GM21526 (cell line): ENCODE measurements around the gene F13A1.
A peak's percentile ranks its signal among the peaks of the same experiment; 100 is the strongest.

Source experiments
- ATAC-seq: cut with Tn5 transposase; IDR thresholded peaks from one replicate; pipeline ENCODE4 v1.9.1; 2021; ENCODE audit warnings: moderate library complexity; ENCODE audit not compliant: unreplicated experiment, low FRiP score

F13A1 gene

DNA sequence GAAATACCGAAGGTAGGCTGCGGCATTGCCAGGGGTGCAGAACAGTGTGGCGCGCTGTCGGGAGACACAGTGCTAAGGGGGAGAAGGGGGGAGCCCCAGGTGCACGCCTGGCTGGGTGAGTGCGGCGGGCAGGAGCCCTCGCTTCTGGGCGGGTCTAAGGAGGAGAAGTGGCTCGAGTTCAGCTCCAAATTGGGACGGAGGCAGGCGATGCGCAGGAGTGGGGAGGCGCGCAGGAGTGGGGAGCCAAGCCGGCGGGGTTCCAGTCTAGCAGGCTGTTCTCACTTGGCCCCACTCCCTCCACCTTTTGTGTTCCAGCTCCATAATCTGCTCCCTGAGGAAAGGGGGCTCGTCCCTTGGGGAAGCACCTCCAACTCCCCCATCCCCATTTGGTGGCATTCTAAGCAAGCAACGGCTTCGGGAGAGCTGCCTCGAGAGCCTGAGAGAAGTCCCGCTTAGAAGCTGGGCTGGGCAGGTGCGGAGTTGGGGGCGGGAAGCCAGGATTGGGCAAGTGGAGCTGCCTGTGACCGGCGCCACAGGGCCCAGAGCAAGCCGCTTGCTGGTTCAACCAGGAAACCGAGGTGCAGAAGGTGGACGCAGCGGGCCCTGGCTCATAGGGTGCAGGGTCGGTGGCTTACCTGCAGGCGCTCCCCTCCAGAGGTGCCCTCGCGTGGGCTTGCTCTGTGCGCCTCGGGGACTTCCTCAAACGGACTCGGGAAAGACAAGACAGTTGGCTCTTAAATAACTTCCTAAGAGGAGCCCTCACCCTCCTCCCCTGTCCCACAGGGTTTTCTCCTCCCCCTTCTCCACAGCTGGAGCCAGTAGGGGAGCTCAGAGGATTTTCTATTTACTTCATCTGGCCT is at the start of gene F13A1:
Gene F13A1, minus strand, starts transcription at position 711 of the 860 bp plus-strand sequence. CDS start 1,998 bp downstream, outside the sequence.
- ATAC-seq = no peak

DNA sequence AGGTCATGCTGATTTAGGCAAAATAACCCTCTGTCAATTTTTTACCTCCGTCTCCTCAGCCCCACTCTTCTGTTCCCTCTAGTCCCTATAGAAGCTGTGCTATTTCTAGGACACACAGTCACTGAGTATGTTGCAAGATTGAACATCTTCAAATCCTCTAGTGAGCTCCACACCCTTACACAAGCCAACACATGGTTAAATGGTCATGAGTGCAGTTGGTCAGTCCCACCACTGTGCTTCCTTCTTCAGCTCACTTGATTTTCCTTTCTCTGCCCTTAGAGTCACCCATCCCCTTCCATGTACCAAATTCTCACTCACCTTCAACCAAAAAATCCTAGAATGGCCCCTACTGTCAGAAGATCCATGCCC is 48.2 kb upstream of the F13A1 start:
- ATAC-seq = no peak

DNA sequence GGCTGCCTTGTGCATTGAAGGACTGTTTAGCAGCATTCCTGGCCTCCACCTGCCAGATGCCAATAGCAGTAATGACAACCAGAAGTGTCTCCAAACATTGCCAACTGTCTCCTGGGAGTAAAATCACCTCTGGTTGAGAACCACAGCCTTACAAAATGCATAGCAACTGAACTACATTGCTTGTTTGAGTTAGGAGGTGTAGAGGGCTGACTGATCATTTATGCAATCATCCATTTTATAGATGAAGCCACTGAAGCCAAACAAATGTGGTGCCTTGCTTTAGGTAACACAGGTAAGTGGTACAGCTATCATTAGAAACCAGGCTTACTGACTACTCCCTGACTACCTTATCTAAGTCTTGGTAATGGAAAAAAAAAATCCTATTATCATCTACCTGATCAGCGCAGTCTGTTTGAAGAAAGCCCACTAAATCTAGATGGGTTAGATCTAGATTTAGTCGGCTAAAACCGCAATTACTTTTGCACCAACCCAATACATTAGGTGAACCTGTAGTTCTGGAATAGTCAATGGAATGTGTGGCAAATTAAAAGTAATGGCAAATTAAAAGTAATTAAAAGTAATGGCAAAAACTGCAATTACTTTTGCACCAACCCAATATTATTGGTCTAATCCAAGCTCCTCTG is 47.7 kb upstream of the F13A1 start:
- ATAC-seq = no peak

DNA sequence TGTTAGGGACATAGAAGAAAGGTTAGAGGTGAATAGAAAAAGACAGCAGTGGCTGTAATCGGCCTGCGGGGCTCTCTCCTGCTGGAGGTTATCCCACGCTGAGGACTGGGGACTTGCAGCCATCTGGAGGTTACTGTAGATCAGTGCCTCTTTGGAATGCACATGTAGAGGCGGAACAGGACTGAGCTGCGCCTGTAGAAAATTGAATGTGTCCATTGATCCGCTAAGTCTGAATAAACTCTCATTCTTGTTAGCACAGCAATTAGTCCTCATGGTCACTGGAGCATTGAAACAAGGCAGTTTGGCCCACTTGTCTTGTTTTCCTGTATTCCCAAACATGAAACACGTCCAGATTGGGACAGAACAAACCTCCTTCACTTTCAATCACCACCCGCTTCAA is 46.3 kb upstream of the F13A1 start:
- no peak for ATAC-seq

DNA sequence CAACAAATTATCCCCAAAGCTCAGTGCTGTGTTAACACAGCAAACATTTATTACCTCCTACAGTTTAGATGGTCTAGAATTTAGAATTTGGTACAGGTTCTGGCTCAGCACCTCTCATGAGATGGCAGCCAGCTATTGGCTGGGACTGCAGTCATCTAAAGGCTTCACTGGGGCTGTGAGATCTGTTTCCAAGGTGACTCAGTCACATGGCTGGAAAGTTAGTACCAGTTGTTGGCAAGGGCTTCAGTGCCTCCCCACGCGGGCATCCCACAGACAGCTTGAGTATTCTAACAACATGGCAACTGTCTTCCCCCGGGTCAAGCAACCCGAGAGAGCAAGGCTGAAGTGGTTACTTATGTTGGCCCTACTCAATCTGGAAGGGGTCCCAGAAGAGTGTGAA is 44.8 kb upstream of the F13A1 start:
- ATAC-seq = no peak

DNA sequence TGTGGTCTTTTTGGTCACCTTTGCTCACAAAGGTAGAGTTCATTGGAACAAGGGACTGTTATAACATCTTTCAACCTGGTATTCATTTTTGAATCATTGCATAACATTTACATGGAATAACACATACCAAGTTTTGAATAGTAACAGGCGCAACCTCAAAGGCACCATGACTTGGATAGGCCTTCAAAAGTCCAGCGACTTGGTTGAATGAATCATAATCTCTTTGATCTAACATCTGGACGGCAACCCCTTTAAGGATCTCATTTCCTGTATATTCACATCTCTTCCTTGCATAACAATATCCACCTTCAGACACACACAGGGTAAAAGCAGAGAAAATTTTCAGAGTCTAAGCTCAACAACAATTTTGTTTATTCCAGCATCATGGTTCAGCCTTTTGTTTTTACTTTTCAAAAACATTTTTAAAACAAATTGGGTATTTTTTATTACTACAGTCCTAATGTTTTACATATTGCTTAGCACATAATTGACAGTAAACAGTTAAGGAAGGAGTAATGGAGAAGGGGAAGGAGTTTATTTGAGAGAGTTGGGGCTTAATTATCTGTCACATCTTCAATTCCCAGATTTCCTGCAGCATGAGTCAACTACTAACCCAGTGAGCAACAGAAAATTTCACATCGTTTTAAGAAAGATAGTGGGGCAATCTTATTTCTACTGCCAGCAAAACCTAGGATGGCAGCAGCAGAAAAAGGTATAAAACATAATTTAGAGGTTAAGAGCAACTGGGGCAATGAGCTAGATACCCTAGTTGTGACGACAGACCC is 41.8 kb upstream of the F13A1 start:
- no peak for ATAC-seq

DNA sequence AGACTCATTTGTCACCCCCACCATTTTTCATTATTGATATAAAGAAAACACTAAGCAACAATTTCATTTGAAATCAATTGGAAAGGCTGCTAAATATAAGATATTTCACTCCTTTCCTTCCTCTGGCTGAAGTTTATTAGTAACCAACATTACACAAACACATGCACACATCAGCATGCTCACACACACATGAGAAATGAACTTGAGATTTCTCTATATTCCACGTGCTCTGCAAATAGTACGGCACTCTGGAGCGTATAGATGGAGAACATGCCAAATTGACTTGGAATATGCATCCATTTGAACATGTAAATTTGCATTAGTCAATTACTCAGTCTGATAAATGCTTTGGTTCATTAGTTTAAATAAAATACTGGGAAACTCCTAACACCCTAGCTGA is 37.1 kb upstream of the F13A1 start:
- ATAC-seq = no peak

DNA sequence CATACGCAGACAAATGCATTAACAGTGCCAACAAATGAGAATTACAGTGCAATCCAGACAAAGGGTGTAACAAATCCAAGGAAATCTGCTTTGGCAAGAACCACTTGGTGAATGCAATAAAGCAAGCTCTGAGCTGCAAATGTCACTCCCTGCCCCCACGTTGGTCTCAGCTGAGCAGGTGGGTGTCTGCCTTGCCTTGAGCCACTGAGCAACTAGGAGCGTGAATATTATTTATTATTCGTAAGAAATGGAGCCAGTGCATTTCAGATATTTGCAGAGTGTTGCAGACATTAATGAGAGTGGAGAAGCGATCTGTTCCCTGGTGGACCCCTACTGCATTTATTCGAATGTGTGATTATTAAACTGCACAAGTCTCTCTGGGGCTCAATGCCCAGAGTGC is 36.6 kb upstream of the F13A1 start:
- no peak for ATAC-seq

DNA sequence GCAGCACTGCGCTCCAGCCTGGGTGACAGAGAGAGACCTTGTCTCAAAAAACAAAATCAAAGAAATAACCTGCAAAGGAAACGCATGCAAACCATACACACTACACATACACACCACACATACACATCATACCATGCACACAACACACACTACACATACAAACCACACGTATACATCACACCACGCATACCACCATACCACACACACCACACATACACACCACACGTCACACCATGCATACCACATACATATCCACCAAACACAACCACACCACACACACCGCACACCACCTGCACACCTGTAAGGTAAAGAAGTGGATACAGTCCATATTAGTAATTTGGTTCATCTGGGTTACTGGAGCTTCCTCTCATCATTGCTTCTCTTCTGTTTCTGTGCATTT is 32.3 kb upstream of the F13A1 start:
- no peak for ATAC-seq

DNA sequence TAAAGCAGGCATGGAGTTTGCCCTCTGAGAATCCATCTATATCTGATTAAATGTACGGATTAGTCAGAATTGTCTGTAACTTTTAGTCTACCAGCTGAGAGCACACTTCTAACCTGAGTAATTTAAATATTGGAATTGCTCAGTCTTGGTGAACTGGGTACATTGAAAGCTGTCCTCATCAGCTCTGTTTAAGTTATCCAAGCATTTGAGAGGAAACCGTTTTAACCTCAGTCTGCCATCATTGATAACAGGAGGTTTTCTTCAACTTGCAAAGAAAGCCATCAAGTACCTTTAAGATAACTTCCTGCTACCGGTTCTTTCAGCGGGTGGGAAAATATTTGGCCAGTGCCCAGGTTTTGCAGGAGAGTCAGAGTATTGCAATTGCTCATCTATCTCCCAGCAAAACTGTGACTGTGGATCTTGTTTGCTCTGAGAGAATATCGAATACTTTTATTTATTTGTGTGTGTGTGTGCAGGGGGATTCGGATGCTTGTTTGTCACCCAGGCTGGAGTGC is 31.1 kb upstream of the F13A1 start:
- no peak for ATAC-seq

DNA sequence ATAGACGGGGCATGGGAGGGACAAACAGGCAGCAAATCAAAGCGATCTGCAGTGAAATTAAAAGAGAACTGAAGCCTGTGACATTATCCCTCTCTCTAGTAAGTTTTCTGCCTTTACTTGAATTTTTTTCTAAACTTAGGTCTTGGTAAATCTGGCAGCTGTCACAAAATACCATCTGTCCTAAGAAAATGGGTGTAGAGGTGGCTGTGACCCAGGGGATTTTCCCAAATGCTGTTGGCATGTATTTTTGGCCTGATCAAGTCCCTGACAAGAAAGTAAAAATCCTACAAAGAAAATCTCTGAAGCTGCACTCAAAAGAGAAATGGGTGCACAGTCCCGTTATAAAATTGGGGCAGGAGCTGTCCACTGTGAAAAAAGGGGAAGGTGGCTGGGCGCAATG is 30.2 kb upstream of the F13A1 start:
- no peak for ATAC-seq

DNA sequence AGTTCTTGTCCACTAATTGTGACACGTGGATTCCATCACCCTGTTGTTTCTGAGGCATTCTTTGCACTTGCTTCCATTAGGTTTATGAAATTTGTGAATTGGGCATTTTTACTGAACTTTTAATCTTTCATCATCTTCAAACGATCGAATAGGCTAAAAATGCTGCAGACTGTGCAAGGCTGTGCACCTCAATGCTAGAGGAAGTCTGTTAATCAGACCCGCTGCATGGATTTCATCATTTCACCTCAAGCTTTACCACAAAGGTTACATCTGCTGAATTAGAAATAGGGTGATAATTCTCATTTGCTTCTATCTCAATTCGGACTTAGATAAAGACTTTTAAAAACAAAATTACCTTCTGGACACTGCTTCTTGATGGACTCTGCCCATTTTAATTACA is 27.8 kb upstream of the F13A1 start:
- no peak for ATAC-seq

DNA sequence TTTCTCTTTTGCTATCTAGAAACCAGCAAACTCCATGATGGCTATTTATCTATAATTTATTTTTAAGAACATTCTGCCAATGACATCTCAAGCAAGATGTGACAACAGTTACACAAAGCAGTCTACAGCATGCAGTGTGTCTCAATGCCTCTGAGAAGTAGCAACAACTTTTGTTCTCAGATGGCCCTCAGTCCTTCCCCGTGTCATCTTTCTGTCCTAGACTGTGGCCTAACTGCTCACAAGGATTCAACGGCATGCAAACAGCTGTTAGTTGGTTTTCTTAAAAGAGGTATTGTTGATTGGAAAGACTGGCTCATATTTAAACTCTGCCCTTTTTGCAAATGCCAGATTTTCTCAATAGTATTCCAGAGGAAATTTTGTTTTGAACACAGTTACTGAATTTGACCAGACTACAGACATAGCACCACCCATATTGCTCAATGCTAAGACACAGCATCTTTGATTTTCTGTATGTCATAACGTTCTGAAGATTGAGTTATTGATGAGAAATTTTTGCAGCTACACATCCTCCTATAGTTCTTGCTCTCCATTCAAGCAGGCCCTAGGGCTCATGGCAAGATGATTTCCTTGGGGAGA is 26.1 kb upstream of the F13A1 start:
- ATAC-seq = no peak

DNA sequence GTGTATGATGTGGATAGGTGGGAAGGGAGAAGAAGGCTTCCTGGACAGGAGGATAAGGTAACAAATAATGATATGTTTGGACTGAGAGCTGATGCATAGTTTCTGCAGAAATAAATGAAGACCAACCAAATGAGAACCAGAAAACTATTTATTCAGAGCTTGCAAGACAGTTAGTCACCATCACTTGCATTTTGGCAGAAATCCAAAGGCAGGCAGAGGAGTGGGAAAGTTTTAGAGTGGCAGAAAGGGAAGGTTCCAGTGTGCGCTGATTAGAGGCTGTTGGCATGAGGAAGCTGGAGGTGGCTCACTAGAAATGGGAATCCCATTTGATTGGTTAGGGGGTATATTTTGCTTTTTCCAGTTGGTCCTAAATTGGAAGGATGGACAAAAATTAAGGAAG is 13.0 kb upstream of the F13A1 start:
- ATAC-seq = no peak

DNA sequence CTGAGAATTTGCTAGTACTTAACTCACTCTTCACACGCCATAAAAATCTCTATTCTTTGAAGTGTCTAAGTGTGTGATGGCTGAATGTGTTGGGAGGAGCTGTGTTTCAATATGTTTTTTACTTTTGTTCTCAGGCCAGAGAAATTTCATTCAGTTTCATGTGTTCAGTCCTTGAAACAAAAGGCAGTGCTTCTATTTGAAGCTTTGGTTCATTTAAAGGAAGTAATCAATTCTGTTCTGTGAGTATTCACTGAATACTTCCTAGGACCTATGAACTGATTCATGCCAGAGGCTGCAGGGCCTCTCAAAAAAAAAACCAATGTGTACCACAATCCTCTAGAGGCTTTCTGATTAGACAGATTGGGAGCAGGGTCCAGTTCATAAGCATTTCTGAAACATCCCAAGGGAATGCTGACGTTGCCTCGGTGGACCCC is 12.4 kb upstream of the F13A1 start:
- ATAC-seq = peak; percentile 40

DNA sequence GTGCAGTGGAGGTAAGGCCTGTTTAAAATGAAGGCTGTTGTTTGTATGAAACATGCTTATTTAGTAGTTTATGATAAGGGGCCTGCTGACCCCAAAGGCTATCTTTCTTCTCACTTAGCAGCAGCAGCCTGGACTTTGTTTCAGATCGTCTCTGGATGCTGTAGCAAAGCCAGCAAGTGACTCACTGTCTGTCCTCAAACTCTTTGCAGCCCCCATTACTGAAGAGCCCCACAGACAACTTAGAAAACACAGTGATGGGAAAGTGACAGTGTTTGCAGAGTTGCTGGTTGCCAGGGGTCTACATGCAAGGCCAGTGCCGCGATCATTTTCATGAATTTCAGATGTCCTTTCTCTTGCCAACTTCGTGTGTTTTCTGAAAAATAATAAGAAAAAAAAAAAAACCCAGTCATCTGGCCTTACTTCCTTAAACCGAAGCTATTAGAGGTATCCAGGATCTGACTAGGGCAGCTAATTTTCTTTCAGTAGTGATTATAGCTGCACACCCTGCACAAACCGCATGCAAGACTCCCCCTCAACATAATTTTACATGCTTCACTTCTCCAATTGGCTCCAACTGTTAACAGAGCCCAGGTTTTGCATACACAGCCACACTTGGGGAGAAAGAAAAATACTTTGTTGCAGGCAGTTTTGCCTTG is 11.6 kb upstream of the F13A1 start:
- ATAC-seq = peak; percentile 76

DNA sequence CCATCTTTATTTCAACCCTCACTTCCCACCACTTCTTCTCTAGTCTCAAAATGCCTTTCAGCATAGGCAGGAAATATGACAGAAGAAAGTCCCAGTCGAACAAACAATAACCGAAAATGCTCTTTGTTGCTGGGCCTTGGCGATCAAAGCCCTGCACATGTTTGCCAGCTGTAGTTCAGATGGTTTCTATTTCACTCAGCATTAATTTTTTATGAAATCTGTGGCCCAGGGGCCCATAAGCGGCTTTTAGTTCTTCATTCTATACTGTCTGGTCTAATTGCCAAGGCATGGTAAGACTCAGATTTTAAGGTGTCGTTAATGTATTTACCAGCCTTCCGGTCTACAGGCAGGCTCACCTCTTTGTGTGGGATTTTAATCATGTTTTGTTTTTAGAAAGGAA is 10.9 kb upstream of the F13A1 start:
- peak; percentile 46 for ATAC-seq

DNA sequence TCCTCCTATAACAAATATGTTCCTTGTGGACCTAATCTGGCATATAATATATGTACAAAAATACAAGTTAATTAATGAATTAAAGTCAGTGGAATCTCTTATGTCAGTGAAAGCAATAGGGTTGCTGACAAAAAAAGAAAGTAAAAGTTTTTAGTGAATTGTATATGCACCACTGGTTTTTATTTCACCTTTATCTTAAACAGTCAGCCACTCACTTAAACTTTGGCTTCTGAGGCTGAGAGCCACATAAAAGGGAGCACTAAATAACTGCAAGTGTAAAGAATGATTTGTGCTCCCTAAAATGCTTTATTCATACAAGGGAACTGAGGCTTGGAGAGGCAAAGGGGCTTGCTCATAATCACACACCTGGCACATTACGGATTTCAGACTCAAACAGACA is 9.9 kb upstream of the F13A1 start:
- no peak for ATAC-seq

DNA sequence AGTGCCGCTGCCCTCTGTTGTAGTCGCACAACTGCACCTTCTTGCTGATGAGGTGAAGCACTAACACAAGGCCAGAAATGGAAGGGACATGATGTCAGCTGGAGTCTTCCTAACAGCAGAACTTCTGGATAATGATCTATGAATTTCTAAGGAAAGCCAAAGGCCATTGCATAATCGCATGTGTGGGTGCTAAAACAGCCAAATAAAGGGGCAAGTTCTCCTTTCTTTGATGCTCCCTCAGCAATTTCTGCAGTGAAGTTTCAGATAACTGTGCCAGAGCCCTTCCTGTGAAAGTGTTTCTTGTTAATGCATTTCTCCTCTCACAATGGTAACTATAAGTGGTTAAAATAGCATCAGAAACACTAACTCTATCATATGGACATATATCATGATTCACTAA is 8.0 kb upstream of the F13A1 start:
- ATAC-seq = no peak

DNA sequence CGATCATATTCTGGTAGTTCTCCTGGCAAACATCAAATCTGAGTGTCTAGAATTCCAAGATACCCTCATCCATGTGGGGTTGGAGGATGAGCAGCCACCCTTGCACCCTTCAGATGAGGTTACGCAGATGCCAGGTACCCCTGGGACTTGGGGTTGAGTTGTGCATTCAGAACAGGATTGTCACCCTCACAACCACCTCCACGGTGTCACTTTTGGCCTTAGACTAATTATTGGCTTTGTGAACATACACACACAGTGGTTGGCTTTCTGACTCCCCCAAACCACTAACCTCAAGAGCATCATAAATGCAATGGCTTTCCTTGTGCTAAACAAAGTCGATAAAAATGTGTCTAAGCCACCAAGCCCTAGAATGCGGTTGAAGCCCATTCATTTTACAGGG is 2.9 kb upstream of the F13A1 start:
- ATAC-seq = no peak
